Endodermal cell (in vitro differentiated cells): Measurements from ENCODE around the gene SLC45A2. TPM values are rescaled to one million over a fixed set of nuclear protein-coding genes. Genes with fewer than 3 reads are reported as not detected.

Experiments
- DNase-seq: peaks from one replicate; pipeline ENCODE4 v3.0.0-alpha.2; 2017
- H3K27ac ChIP-seq: 2 replicates; pipeline ENCODE4 v1.5.1; 2013; ENCODE audit warnings: mild to moderate bottlenecking, low read depth, low read length, moderate library complexity
- H3K27me3 ChIP-seq: 2 replicates; pipeline ENCODE4 v1.6.1; 2013; ENCODE audit warnings: mild to moderate bottlenecking, low read length, moderate library complexity; ENCODE audit not compliant: insufficient read depth, control insufficient read depth, poor library complexity, severe bottlenecking
- H3K36me3 ChIP-seq: 2 replicates; pipeline ENCODE4 v1.7.0; 2013; ENCODE audit warnings: mild to moderate bottlenecking, low read length, moderate library complexity; ENCODE audit not compliant: control insufficient read depth, insufficient read depth
- H3K4me1 ChIP-seq: one replicate; pipeline ENCODE4 v1.7.0; 2013; ENCODE audit warnings: low read length; ENCODE audit not compliant: control insufficient read depth, insufficient read depth
- H3K4me3 ChIP-seq: 2 replicates; pipeline ENCODE4 v1.5.1; 2013; ENCODE audit warnings: mild to moderate bottlenecking, low read length, moderate library complexity
- H3K9ac ChIP-seq: 2 replicates; pipeline ENCODE4 v1.6.1; 2013; ENCODE audit warnings: mild to moderate bottlenecking, low read length, moderate library complexity; ENCODE audit not compliant: poor library complexity, severe bottlenecking; ENCODE audit errors: extremely low read depth
- H3K9me3 ChIP-seq: 2 replicates; pipeline ENCODE4 v1.6.1; 2013; ENCODE audit warnings: mild to moderate bottlenecking, low read length, moderate library complexity; ENCODE audit not compliant: control insufficient read depth
- H3K27ac Mint-ChIP-seq: 2 replicates; pipeline ENCODE4 v1.8.0; 2020; ENCODE audit warnings: mixed read lengths
- H3K27me3 Mint-ChIP-seq: 2 replicates; pipeline ENCODE4 v1.8.0; 2021; ENCODE audit warnings: mild to moderate bottlenecking, mixed read lengths; ENCODE audit not compliant: insufficient read depth
- H3K36me3 Mint-ChIP-seq: 2 replicates; pipeline ENCODE4 v1.8.0; 2020; ENCODE audit warnings: low read depth, mixed read lengths
- H3K4me1 Mint-ChIP-seq: 2 replicates; pipeline ENCODE4 v1.8.0; 2020; ENCODE audit warnings: mixed read lengths
- H3K4me3 Mint-ChIP-seq: 2 replicates; pipeline ENCODE4 v1.8.0; 2020; ENCODE audit warnings: mild to moderate bottlenecking, moderate library complexity, mixed read lengths
- H3K9me3 Mint-ChIP-seq: 2 replicates; pipeline ENCODE4 v1.8.0; 2020; ENCODE audit warnings: mild to moderate bottlenecking, mixed read lengths
- WGBS, 2 experiments: methylation state at CpG; one replicate each; pipeline versions ENCODE4 v1.1.5 to v1.1.7; 2013; ENCODE audit warnings: missing lambda C conversion rate in 2 of 2, mixed read lengths in 1 of 2; ENCODE audit not compliant: insufficient coverage in 1 of 2, insufficient read length in 1 of 2; 5-methylcytosine and 5-hydroxymethylcytosine counted together
- total RNA-seq, 2 donors: library from RNA; stranded (reverse); fragmentation: NEBNext Ultra II Directional in 1 of 2; extraction: Animal tissue kit (Norgen Biotek cat#: 25700) in 1 of 2; gene quantifications; 2 replicates in 1 of 2; 3 replicates in 1 of 2; pipeline ENCODE4 v1.2.1, GENCODE V29; 2021
- TF ChIP-seq, protein P1 (sequence below): fragments of 200-600 bp; sonication (generic); conservative IDR thresholded peaks from 2 replicates; pipeline ENCODE4 v1.5.0; 2021; ENCODE audit warnings: antibody characterized with exemption, mild to moderate bottlenecking

The SLC45A2 gene
- total RNA-seq, 2 donors from 2014 or later = 0.20 TPM; not detected in 1

DNA sequence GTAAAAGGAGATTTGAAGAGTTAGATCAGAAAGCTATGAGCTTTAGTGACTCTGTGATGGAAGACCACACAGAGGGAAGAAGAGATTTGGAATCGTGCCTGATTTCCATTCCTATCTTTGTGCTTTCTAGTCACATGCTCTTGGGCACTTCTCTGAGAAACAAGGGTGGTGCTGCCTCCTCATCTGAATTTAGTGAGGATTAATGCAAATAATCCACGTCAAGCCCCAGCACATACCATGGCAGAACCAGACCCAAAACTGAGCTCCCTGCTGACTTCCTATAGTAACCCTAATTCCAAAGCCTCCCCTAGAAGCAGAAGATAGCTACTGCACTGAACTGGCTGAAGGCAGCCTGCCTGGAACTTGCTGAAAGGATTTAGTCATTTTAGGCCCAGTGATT, 17.7 kb downstream of the SLC45A2 start:
- Mint-ChIP-seq H3K27me3 (no peaks in the 10 kb centered on the region), H3K4me1 (peaks cover 4% of the 10 kb centered on the region), H3K9me3 (no peaks in the 10 kb centered on the region), H3K4me3 (no peak overlapping the region), H3K36me3 (no peaks in the 10 kb centered on the region), H3K27ac (peak overlapping the region; percentile 74)
- TF ChIP-seq, protein P1, sequence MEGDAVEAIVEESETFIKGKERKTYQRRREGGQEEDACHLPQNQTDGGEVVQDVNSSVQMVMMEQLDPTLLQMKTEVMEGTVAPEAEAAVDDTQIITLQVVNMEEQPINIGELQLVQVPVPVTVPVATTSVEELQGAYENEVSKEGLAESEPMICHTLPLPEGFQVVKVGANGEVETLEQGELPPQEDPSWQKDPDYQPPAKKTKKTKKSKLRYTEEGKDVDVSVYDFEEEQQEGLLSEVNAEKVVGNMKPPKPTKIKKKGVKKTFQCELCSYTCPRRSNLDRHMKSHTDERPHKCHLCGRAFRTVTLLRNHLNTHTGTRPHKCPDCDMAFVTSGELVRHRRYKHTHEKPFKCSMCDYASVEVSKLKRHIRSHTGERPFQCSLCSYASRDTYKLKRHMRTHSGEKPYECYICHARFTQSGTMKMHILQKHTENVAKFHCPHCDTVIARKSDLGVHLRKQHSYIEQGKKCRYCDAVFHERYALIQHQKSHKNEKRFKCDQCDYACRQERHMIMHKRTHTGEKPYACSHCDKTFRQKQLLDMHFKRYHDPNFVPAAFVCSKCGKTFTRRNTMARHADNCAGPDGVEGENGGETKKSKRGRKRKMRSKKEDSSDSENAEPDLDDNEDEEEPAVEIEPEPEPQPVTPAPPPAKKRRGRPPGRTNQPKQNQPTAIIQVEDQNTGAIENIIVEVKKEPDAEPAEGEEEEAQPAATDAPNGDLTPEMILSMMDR = no peak
- Histone ChIP-seq H3K9me3 (no peaks in the 10 kb centered on the region), H3K9ac (no peak overlapping the region), H3K27ac (no peak overlapping the region), H3K4me3 (no peak overlapping the region), H3K4me1 (no peaks in the 10 kb centered on the region), H3K27me3 (no peaks in the 10 kb centered on the region), H3K36me3 (no peaks in the 10 kb centered on the region)
- no peak for DNase-seq
- 77% methylated on average over 2 of the region's 2 CpGs; no CpG with 5 or more reads in 1 of the 2 experiments for WGBS, 2 experiments

DNA sequence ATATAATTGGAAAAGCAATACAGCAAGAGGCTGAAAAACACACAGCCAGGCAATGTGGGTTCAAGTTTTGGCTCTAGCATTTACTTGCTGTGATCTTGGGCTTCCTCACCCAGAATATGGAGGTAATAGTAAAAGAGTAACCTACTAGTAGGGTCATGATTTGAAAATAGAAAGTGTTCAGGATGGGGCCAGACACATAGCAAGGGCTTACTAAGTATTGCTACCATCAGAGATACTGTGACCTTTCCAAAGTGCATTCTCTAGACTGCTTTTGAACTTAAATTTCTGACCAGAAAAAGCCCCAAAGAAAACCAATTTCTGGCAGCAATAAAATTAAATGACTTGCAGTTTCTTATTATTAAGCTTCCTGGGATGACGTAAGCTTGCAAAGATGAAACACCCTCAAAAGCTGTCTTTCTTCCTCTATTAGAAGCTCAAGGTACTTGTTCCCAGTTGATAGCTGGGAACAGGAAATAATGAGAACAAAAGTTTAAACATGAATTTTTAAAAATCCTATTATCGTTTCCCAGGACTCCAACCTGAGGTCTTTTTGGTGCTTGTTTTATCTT, 20.3 kb downstream of the SLC45A2 start:
- Mint-ChIP-seq H3K9me3 (no peaks in the 10 kb centered on the region), H3K4me3 (no peak overlapping the region), H3K27ac (no peak overlapping the region), H3K27me3 (no peaks in the 10 kb centered on the region), H3K36me3 (no peaks in the 10 kb centered on the region), H3K4me1 (peaks cover 4% of the 10 kb centered on the region)
- H3K4me1 ChIP-seq = no peaks in the 10 kb centered on the region
- H3K27me3 ChIP-seq = no peaks in the 10 kb centered on the region
- TF ChIP-seq, protein P1 = no peak
- no peak overlapping the region for H3K27ac ChIP-seq
- H3K9ac ChIP-seq = no peak overlapping the region
- WGBS, 2 experiments = 98 to 100% methylated on average over 1 to 2 of the region's 2 CpGs
- no peaks in the 10 kb centered on the region for H3K36me3 ChIP-seq
- H3K9me3 ChIP-seq = no peaks in the 10 kb centered on the region
- no peak overlapping the region for H3K4me3 ChIP-seq
- no peak for DNase-seq

DNA sequence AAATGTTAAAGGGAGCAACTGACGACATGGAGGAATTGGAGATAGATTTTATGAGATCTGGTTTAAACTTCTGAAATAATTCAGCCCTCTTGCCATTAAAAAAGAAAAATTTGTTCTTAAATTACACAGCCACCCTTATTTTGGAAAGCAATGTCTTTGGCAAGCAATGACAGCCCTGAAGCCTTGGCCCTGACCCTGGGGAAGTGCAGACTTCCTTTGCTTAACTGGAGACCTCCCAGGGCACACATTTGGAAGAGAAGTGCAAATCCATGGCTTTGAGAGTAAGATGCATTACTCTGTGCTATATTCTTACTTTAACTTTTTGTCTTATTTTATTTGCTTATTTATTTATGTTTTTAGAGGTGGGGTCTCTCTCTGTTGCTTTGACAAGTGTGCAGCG, 26.3 kb downstream of the SLC45A2 start:
- H3K27ac Mint-ChIP-seq = peak overlapping the region; percentile 23

More for the DNA sequence above, 26.3 kb downstream of the SLC45A2 start:
- no peak for DNase-seq
- 86 to 88% methylated on average over 1 to 2 of the region's 2 CpGs for WGBS, 2 experiments
- Mint-ChIP-seq H3K4me1 (no peaks in the 10 kb centered on the region), H3K9me3 (peaks cover 10% of the 10 kb centered on the region), H3K27me3 (no peaks in the 10 kb centered on the region), H3K4me3 (no peak overlapping the region), H3K36me3 (no peaks in the 10 kb centered on the region)
- Histone ChIP-seq H3K27me3 (no peaks in the 10 kb centered on the region), H3K4me3 (no peak overlapping the region), H3K36me3 (no peaks in the 10 kb centered on the region), H3K27ac (no peak overlapping the region), H3K9me3 (peaks cover 8% of the 10 kb centered on the region), H3K9ac (no peak overlapping the region), H3K4me1 (no peaks in the 10 kb centered on the region)
- TF ChIP-seq, protein P1 = no peak
